NCI-H1417 (cell line): ENCODE data around the gene ADGRF5.

Source experiments
- DNase-seq, 3 experiments: peaks; one replicate each; lab custom pipeline; 2025; lab: John Stamatoyannopoulos, UW

Gene ADGRF5, protein sequence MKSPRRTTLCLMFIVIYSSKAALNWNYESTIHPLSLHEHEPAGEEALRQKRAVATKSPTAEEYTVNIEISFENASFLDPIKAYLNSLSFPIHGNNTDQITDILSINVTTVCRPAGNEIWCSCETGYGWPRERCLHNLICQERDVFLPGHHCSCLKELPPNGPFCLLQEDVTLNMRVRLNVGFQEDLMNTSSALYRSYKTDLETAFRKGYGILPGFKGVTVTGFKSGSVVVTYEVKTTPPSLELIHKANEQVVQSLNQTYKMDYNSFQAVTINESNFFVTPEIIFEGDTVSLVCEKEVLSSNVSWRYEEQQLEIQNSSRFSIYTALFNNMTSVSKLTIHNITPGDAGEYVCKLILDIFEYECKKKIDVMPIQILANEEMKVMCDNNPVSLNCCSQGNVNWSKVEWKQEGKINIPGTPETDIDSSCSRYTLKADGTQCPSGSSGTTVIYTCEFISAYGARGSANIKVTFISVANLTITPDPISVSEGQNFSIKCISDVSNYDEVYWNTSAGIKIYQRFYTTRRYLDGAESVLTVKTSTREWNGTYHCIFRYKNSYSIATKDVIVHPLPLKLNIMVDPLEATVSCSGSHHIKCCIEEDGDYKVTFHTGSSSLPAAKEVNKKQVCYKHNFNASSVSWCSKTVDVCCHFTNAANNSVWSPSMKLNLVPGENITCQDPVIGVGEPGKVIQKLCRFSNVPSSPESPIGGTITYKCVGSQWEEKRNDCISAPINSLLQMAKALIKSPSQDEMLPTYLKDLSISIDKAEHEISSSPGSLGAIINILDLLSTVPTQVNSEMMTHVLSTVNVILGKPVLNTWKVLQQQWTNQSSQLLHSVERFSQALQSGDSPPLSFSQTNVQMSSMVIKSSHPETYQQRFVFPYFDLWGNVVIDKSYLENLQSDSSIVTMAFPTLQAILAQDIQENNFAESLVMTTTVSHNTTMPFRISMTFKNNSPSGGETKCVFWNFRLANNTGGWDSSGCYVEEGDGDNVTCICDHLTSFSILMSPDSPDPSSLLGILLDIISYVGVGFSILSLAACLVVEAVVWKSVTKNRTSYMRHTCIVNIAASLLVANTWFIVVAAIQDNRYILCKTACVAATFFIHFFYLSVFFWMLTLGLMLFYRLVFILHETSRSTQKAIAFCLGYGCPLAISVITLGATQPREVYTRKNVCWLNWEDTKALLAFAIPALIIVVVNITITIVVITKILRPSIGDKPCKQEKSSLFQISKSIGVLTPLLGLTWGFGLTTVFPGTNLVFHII (N-terminal part only)

DNA sequence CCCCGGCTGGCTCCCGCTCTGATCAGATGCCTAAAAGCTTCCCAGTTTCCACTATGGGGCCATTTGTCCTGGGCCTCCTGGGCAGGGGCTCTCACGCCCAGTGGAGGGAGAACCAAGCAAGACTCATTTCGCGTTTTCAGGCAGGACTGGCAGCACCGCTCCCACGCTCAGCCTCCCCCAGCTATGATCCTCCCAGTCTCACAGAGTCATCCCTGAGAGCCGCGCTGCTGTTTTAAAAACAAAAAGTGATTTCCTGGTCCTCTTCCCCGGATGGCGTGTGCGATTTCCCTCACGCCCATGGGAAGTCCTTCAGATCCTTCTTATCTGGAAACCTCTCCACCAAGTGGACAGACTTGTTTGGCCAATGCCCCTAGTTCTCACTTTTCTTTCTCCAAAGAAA lies at the start of gene ADGRF5:
Gene ADGRF5 (minus strand): TSS at position 208 of the 400 bp plus-strand sequence. CDS start 15,176 bp downstream, outside the sequence.
- no peak for DNase-seq

DNA sequence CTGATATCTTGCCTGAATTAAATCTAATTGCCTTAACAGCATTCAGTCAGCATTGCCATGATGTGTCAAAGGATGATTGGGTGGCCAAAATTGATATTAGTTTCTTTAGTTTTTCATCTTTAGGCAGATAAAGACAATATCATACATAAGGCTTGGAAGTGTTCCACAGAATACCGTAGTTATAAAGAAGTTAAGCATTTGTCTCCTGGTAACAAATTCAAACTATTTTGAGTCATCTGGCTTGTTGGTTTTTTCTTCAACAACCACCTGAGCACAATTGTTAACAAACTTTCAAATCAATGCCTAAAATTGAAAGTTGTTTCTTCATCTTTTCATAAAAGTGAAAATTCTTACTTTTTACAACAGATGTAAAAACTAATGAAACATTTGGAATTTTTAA lies 47.5 kb upstream of the ADGRF5 start:
- DNase-seq, result no peak

DNA sequence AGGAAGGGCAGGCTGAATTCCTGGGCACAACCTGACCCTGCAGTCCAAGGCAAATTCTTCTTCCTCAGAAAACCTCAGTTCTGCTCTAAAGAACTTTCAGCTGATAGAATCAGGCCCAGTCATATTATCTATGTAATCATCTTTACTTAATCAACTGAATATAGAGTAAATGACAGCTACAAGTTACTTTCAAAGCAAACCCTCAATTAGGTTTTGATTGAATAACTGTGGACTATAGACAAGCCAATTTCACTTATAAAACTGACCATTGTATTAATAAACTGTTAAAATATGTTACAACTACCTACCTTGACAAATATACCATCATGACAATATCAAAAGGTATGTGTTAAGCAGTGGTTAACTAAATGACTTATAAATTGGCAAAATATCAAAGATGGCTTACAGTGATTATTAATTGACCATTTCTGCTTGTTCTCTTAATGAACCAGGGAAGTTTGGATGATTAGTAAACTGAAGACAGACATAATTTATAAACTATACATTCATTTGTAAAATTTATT lies 46.1 kb upstream of the ADGRF5 start:
- no peak for DNase-seq

DNA sequence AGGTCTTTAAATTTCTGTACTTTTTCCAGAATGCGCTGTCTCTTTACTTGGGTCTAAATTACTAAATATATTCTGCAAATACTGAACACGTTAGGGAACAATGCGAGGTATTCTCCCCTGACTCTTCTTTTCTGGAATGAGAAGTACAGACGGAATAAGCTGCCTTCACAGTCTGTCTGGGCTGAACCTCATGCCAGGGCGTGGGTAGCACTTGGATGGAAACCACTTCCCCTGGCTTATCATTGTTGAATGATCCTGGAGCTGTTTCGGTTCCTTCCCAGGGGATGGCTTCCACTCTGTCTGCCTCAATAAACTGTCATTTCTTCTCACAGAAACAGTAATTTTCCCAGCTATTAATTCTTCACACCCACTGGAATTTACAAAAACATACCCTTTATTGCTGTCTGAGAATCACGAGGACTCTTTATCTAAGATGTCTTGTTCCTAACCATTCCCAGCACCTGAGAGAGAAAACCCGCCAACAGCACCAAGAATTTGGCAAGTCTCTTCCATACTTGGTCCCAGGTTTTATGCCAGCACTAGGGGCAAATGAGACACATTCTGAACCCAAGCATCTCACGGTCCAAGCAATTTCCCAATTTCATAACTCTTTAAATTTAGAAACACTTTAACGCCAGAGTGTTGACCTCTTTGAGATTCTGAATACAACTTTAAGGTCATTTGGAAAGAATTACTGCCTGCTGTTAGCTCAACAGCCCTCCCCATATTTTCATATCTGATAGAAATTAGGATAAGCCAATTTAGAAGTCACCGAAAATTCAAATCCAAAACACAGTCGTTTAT lies 43.2 kb upstream of the ADGRF5 start:
- no peak for DNase-seq

DNA sequence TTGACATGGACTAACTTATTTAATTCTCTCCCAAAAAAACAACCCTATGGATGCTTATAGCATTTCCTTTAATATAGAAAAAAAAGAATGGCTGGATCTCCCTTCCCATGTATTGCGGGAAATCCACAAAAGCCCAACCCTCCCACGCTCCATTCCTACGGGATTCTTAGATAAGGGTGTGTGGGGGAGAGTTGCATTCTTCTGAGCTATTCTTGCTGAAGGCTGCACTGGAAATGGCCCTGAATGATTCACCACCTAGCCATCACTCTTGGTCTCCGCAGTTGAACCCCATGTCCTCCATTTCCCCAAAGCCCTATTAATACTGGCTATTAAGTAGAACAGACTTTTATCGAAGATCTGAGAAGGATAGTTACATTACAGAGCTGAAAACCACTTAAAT lies 41.9 kb upstream of the ADGRF5 start:
- DNase-seq, result no peak

DNA sequence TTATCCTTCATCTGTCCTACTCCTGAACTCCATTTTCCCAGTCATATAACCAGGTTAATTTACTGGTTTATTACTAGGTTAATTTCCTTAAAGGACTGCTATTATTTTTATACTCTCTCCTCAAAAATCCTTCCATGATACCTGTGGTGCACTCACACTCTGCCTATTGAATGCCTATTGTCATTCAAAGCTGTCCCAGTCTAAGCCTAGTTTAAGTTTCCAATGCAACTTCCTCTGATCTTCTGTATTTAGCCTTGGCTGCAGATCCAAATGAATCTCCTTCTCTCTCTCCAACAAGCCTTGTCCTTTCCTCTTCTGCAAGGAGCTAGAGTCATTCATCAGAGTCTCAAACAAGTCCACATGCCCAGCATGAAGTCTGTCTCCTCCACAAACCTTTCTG lies 41.3 kb upstream of the ADGRF5 start:
- no peak for DNase-seq

DNA sequence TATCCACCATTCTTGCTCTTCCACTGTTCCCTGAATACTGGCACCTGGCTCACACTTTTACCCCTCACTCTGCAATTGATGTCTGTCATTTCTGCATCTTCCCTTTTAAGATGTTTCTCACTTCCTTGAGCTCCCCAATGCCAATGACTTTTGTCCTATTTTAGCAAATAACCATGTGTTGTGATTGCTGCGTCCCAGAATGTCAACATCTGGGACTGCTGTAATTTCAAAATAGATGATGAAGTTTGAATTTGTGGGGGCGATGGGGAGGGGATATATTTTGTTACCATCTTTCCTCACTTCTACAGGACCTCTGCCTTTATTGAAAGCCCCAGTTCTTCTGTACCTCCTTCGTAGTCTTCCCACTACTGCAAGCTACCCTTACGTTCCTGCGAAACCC lies 40.0 kb upstream of the ADGRF5 start:
- DNase-seq, result no peak

DNA sequence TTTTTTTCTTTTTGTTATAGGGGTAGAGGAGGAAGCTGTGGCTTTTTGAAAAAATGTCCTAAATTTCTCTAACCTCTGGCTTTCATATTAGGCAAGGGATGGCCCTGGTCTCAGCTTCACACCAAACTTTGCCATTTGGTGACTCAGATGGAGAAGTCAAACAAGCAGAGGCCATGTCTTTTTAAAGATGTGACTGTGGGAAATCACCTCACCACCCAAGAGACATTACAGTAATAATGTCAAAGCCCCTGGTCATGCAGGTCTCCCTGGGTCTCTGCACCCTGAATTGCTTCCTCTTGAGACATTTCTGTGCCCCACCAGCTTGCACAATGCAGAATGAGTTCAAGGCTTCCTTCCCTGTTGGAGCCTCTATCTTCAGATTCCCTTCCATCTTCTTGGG lies 39.5 kb upstream of the ADGRF5 start:
- no peak for DNase-seq

DNA sequence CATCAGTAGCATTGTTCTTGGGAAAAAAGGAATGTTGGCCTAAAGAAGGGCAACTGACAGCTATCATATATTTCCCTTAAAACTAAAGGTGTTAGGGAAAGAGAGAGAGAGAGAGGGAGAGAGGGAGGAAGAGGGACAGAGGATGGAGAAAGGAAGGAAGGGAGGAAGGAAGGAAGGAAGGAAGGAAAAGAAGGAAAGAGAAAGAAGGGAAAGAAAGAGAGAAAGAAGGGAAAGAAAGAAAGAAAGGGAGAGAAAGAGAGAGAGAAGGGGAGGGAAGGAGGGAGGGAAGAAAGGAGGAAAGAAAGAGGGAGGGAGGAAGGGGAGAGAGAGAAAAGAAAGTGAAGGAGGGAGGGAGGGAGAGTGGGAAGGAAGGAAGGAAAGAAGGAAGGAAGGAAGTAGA lies 37.7 kb upstream of the ADGRF5 start:
- DNase-seq, result no peak

DNA sequence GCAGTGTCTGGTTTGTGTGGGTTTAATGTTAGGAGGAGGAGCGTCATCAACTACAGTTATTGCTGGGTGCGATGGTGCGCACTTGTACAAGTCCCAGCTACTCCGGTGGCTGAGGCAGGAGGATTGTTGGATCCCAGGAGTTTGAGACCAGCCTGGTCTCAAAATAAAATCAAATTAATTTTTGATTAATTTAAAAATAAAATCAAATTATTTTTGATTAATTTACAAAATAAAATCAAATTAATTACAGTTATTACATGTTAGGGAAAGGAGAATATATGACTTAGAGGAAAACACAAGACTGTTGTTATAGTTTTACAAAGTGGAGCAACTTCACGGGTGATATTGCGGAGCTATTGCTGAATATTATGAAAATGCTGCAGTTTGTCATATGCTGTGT lies 34.7 kb upstream of the ADGRF5 start:
- no peak for DNase-seq

DNA sequence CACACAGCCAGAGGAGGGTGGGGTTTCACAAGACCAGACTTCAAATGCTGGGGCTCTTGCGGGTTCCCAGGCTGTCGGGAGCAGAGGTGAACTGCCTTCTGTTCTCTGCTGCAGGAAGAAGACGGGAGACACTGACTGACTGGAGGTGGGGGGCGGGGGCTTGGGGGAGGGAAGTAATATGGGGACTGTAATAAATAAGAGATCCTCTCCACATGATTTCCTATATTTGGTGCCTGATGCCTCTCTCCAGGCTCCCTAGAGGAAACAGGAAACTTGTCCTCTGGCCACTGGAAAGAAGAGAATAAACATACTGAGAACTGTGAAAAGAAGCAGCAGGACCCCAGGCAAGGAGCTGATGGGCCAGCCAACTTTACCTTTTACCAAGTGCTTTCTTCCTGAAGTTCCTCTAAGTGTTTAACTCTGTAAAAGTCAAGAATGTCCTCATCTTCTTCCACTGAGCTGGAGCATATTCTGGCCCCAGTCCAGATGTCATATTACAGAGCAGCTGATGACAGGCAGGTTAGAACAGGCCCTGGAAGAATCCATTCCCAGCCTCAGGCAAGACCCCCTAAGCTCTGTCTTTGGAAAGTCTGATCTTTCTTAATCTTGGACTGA lies 33.2 kb upstream of the ADGRF5 start:
- DNase-seq, result peak in 2 of 3 experiments; percentile 56 to 82

DNA sequence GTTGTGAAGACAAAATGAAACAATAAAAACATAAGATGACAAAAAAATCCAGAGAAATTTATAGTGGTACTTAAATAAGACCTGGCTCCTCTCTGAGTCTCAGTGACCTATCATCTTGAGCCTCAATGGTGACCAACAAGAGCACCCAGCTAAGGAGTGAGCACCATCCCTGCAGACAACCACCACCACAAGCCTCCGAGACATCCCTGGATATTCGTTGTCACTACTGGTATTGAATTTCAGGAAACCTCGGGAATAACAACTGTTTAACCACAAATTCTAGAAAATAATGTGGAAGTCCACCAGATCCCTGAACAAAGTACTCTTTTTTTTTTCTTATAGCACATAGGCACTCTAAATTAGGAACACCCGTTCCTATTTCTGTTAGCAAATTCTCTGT lies 32.2 kb upstream of the ADGRF5 start:
- no peak for DNase-seq

DNA sequence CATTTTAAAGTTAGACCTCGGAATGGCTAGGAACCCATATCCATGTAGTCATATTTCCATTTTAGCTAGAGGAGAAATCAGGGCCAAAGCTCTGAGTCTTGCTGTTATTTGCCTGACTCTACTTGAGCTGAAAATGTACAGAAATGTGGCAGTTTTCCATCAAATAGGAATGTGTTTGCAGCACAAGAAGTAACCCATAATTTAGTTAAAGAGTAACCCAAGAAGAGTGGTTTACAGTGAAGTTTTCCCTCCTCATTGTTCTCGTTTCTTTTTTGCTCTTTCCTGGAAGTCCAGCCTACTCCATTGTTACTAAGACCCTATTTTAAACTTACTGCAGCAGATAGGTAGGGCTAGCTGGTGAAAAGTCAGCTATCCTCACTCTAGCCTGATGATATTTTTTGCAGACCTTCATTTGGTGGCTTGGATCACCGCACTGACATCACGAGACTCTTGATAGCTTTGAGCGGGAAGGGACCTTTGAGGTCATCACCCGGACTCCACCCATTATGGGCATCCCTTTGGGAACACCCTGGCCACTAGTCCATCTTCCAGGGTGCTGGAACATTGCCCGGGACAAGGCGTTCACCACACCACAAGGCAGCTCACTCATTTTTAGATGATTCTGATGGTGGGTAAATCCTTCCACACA lies 28.0 kb upstream of the ADGRF5 start:
- no peak for DNase-seq

DNA sequence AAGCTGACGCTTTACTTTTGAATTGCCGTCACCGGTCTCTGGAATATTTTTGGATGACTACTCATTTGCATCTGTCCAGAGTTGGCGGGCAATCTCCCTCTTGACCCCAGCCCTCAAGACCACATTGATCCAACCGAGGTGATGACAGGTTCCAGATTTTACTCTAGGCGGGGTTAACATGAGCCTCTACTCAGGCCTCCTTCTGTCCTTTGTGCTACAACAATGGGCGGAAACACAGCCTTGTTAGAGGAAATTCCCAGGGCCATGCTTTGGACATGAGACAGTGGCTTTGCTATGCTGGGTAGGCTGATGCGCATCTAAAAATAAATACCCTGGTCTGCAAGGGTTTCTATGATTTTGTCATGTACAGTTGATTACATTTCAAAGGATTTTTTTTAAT lies 27.0 kb upstream of the ADGRF5 start:
- no peak for DNase-seq

DNA sequence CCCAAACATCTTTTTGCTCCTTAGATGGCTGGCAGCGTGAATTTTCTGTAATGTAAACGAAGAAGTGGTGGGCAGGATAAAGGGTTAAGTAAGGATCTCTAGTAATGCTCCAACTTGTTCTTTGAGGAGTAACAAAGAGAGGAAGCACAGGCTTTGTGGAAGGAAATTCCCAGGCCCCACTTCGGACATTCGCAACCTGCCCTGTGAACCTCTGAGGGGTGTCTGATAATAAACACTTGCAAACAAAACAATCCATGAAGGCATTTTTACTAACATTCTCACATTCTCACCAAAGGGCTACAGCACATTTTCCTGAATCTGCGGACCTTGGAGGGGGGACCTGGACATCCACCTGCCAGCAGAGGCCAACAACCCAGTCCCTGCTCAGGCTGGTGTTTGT lies 25.8 kb upstream of the ADGRF5 start:
- no peak for DNase-seq

DNA sequence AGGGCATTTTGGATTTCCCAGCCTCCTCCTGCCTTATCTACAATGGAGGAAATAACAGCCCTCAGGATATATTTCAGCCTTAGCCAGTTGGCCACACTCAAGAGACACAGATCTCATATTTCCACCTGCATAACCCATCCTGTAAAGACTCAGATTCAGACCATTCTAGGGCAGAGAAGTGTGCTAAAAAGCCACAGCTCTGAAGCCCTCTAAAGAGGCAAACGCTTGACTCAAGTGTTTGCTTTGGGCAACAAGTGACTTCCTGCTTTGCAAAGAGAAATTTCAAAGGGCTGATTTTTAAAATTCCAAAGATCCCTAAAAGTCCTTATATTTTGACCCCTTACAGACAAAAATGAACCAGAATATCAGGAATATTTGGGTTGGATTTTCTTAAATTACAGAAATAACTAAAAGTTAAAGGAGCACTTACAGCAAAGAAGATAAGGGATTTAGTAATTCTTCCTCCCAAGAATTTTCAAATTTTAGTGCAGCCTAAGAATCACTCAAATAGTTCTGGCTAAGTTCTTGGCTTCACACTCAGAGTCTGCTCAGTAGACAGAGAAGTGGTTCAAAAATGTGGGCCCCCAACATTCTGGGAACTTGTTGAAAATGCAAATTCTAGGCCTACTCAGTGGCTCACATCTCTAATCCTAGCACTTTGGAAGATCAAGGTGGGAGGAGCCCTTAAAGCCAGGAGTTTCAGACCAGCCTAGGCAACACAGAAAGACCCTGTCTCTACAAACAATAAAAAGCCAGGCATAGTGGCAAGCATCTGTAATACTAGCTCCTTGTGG lies 18.9 kb upstream of the ADGRF5 start:
- DNase-seq, result peak; percentile 20 to 84 (median 70)

DNA sequence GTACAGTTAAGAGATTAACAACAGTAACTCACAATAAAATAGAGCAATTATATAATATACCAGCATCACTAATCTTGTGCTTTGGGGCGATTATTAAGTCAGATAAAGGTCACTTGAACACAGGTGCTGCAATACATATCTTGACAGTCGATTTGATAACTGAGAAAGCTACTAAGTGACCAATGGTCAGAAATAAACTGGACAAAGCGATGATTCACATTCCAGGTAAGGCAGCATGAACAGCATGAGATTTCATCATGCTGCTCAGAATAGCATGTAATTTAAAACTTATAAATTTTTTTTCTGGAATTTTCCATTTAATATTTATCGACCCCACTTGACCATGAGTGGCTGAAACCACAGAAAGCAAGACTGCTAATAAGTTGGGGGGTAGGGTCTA lies 15.9 kb upstream of the ADGRF5 start:
- DNase-seq, result no peak

DNA sequence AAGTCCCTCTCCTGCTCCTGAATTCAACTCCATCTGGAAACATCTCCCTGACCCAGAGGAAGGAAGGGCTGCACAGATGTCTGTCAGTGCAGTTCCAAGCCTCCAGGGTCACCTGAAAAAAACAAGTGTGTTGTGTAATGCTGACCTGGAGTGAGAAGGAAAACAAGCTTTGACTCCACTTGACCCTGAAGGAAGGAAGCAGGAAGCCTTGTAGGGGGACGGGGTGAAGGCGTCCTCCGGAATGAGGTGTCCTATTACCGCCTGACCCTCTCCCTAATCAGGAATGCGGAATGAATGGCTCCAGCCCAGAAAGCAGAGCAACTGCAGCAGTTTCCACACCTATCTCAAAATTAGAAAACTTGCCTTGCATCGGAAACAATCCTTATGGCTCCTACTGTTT lies 13.9 kb upstream of the ADGRF5 start:
- DNase-seq, result no peak

DNA sequence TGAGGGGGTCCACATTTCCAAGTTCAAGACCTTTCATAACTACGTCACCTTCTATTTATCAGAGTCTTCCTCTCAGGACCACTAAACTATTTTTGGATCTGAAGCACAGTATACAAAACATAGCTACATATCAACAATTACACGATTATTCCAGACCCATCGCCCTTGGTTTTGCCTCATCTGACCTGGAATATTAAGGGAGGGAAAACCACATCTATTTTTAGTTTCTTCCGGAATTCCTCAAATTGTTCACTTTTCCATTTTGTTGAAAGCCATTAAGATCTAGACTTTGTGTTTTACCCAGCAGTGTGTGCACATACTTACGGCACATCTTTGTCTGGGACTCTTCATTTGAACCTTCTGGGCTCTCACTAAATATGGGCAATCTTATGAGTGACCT lies 12.0 kb upstream of the ADGRF5 start:
- DNase-seq, result no peak
